CD4-positive, alpha-beta T cell (primary cell): ENCODE measurements around the gene SESN3. TPM values are rescaled to one million over a fixed set of nuclear protein-coding genes. Genes with fewer than 3 reads are reported as not detected.

Source experiments
- ATAC-seq: fragments of 200-7000 bp; cut with Tn5 transposase; one replicate; pipeline ENCODE4 v1.10.0; 2022; ENCODE audit warnings: mild to moderate bottlenecking; ENCODE audit not compliant: poor library complexity
- CTCF ChIA-PET: fragments of 350-600 bp; sonication (Branson Sonifier 250); formaldehyde crosslinking; loops from one replicate; lab custom pipeline; 2021; ENCODE audit warnings: antibody characterized with exemption, inconsistent platforms; lab: Charles Lee
- POLR2A ChIA-PET: fragments of 350-600 bp; sonication (Branson Sonifier 250); formaldehyde crosslinking; loops from one replicate; lab custom pipeline; 2021; ENCODE audit warnings: antibody characterized with exemption, inconsistent platforms; lab: Charles Lee
- DNase-seq, 14 experiments: peaks; one replicate each; pipeline ENCODE4 v3.0.0-alpha.2; 2013 to 2020; ENCODE audit warnings: mixed read lengths in 2 of 14
- H3K27ac ChIP-seq, 2 donors: one replicate each; pipeline versions ENCODE4 v1.5.1 to v1.7.0; 2013; ENCODE audit warnings: low read length in 2 of 2, low read depth in 1 of 2, mild to moderate bottlenecking in 1 of 2
- H3K27me3 ChIP-seq, 2 experiments: 1 replicate in 1 of 2; 2 replicates in 1 of 2; pipeline versions ENCODE4 v1.6.1 to v1.7.0; 2013; ENCODE audit warnings: low read length in 2 of 2, control low read depth in 1 of 2, mild to moderate bottlenecking in 1 of 2, moderate library complexity in 1 of 2; ENCODE audit not compliant: insufficient read depth in 2 of 2, control insufficient read depth in 1 of 2
- H3K36me3 ChIP-seq: one replicate; pipeline ENCODE4 v1.6.1; 2013; ENCODE audit warnings: low read length, control low read depth; ENCODE audit not compliant: insufficient read depth
- H3K4me1 ChIP-seq: one replicate; pipeline ENCODE4 v1.6.1; 2013; ENCODE audit warnings: low read length, control low read depth; ENCODE audit not compliant: insufficient read depth
- H3K4me3 ChIP-seq: one replicate; pipeline ENCODE4 v1.5.1; 2013; ENCODE audit warnings: mild to moderate bottlenecking, low read length, moderate library complexity
- H3K9me3 ChIP-seq, 2 experiments: 1 replicate in 1 of 2; 2 replicates in 1 of 2; pipeline versions ENCODE4 v1.6.1 to v1.7.0; 2013; ENCODE audit warnings: low read length in 2 of 2, mild to moderate bottlenecking in 2 of 2, control low read depth in 1 of 2, moderate library complexity in 1 of 2; ENCODE audit not compliant: control insufficient read depth in 1 of 2, insufficient read depth in 1 of 2
- H3K27ac Mint-ChIP-seq: one replicate; pipeline ENCODE4 v1.8.0; 2020; ENCODE audit warnings: mixed read lengths
- H3K27me3 Mint-ChIP-seq: one replicate; pipeline ENCODE4 v1.8.0; 2021; ENCODE audit warnings: mixed read lengths
- H3K36me3 Mint-ChIP-seq: one replicate; pipeline ENCODE4 v1.8.0; 2021; ENCODE audit warnings: low read depth, mixed read lengths
- H3K4me1 Mint-ChIP-seq: one replicate; pipeline ENCODE4 v1.8.0; 2021; ENCODE audit warnings: low read depth, mixed read lengths
- H3K4me3 Mint-ChIP-seq: one replicate; pipeline ENCODE4 v1.8.0; 2020; ENCODE audit warnings: mild to moderate bottlenecking, mixed read lengths
- H3K9me3 Mint-ChIP-seq: one replicate; pipeline ENCODE4 v1.8.0; 2020; ENCODE audit warnings: mixed read lengths
- intact Hi-C, 2 experiments: fragments of 100-400 bp; cut with DNase I in 1 of 2; cut with micrococcal nuclease in 1 of 2; formaldehyde crosslinking; loops; one replicate each; pipeline versions ENCODE4 v1.15.1 to v1.9.0; 2023 to 2025; cut with DNase I, micrococcal nuclease
- total RNA-seq, 174 experiments: library from RNA in 2 of 174; stranded (reverse) in 2 of 174; gene quantifications; one replicate each; pipeline ENCODE4 v1.2.3 and lab custom pipeline; 2021 to 2026
- TF ChIP-seq, protein P1 (sequence below): fragments of 200-600 bp; IDR thresholded peaks from one replicate; pipeline ENCODE4 v1.8.0; 2022; ENCODE audit warnings: antibody characterized with exemption, mild to moderate bottlenecking

Gene SESN3
- total RNA-seq, 2 experiments from 2014 or later, result 63.9 to 69.1 TPM

- Mint-ChIP-seq H3K36me3 (no peaks in the 10 kb centered on the region), H3K27ac (no peak overlapping the region), H3K9me3 (no peaks in the 10 kb centered on the region), H3K4me3 (no peak overlapping the region), H3K27me3 (no peaks in the 10 kb centered on the region), H3K4me1 (peaks cover 11% of the 10 kb centered on the region)
- intact Hi-C loops, result loop anchor here in 1 of 2 experiments (10.0 kb wide), 2 partner anchors 95 to 135 kb away; no protein-coding TSS in a partner anchor
- no peak for DNase-seq
- no peak for ATAC-seq
- Histone ChIP-seq H3K36me3 (no peaks in the 10 kb centered on the region), H3K4me1 (no peaks in the 10 kb centered on the region), H3K9me3 (no peaks in the 10 kb centered on the region), H3K27ac (no peak overlapping the region), H3K4me3 (no peak overlapping the region), H3K27me3 (no peaks in the 10 kb centered on the region)
- TF ChIP-seq, protein P1, sequence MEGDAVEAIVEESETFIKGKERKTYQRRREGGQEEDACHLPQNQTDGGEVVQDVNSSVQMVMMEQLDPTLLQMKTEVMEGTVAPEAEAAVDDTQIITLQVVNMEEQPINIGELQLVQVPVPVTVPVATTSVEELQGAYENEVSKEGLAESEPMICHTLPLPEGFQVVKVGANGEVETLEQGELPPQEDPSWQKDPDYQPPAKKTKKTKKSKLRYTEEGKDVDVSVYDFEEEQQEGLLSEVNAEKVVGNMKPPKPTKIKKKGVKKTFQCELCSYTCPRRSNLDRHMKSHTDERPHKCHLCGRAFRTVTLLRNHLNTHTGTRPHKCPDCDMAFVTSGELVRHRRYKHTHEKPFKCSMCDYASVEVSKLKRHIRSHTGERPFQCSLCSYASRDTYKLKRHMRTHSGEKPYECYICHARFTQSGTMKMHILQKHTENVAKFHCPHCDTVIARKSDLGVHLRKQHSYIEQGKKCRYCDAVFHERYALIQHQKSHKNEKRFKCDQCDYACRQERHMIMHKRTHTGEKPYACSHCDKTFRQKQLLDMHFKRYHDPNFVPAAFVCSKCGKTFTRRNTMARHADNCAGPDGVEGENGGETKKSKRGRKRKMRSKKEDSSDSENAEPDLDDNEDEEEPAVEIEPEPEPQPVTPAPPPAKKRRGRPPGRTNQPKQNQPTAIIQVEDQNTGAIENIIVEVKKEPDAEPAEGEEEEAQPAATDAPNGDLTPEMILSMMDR, result no peak
- ChIA-PET CTCF (no interaction called here), POLR2A (interaction anchor here (1.2 kb wide), 1 partner anchor 9 kb away, joined by 3 read pairs; the partner anchor contains the start of gene SESN3)
These were observed 9.1 kb upstream of the SESN3 start for GRCh38 chr11:95239871-95240649.

DNA sequence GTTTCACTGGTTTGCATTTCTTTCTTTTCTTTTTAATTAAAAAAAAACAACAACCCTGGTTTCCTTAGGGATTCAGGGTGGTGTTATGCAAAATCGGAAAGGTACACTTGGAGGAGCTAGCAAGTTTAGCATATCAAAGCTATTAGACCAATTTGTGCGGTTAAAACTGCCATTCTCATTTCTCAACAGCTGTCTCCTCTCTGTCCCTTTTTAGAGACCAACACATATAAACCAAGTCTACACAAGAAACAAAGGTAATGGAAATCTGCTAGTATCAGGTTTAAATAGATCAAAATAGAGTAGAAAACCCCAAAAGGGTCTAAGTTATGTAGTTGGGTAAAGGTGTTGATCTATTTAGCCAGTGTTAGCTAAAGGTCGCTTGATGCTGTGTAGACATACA, 1.7 kb upstream of the SESN3 start:
- no peak for ATAC-seq
- Histone ChIP-seq H3K27ac (peak overlapping the region; percentile 69 to 82), H3K4me3 (peak overlapping the region; percentile 82), H3K36me3 (no peaks in the 10 kb centered on the region), H3K9me3 (no peaks in the 10 kb centered on the region), H3K4me1 (peaks cover 16% of the 10 kb centered on the region), H3K27me3 (no peaks in the 10 kb centered on the region)
- TF ChIP-seq, protein P1, result no peak
- Mint-ChIP-seq H3K9me3 (no peaks in the 10 kb centered on the region), H3K4me1 (peaks cover 35% of the 10 kb centered on the region), H3K4me3 (no peak overlapping the region), H3K27ac (no peak overlapping the region), H3K36me3 (peaks cover 8% of the 10 kb centered on the region), H3K27me3 (no peaks in the 10 kb centered on the region)
- ChIA-PET POLR2A (interaction anchor here (0.9 to 5.1 kb wide), 31 partner anchors 9 to 1157 kb away, joined by 3 to 158 read pairs (median 9); partner anchors contain the start of genes CCDC82, CEP57, ENDOD1 and FAM76B), CTCF (interaction anchor here (0.6 to 2.6 kb wide), 11 partner anchors 12 to 556 kb away, joined by 3 to 13 read pairs (median 4); partner anchors contain the start of gene FAM76B)
- peak in 1 of 14 experiments; percentile 14 for DNase-seq
- intact Hi-C loops, result loop anchor here (2.0 to 10.0 kb wide), 8 partner anchors 16 to 1155 kb away; partner anchors contain the start of genes FAM76B (in 2 of the 2) and CCDC82 (in 1 of the 2)

DNA sequence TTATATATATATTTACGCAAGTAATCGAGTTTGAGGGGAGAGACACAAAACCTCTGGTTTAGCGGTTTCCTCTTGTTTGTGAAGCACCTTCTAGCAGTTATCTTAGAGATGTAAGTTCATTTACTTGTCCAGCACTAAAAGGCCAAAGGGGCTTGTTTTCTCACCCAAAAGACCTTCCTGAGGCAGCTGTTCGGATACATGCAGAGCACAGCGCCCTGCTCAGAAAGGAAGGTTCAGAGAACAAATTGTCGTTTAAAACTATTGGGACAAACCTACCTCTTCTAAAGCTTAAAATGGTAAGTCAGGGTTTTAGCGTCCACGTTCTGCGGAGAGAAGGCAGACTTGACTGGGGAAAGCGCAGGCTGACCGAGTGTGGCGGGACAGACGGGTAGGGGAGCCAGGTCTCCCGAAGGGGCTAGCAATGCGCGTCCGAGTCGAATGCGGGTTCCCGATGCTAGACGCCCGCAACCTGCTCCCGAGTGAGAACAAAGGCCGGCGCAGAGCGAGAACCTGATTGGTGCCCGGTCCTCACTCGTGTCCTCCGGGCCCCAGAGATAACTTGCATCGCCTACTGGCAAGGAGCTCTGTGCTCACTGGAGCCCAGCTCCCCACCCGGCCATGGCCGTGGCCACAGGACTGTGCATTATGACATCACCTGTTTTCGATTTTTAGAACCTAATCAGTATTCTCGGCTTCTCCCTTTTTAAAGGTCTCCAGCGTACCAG, 1.0 kb upstream of the SESN3 start:
- ChIA-PET POLR2A (interaction anchor here (0.7 to 5.1 kb wide), 66 partner anchors 9 to 1491 kb away, joined by 3 to 158 read pairs (median 5); partner anchors contain the start of genes C11orf54, CCDC82, CEP57 and CWC15), CTCF (interaction anchor here (0.6 to 2.6 kb wide), 23 partner anchors 10 to 1057 kb away, joined by 3 to 13 read pairs (median 3); partner anchors contain the start of genes FAM76B and SRSF8)
- peaks cover 8% of the 10 kb centered on the region for H3K36me3 Mint-ChIP-seq
- H3K4me1 Mint-ChIP-seq, result peaks cover 41% of the 10 kb centered on the region
- Histone ChIP-seq H3K9me3 (no peaks in the 10 kb centered on the region), H3K4me3 (peak overlapping the region; percentile 82), H3K36me3 (no peaks in the 10 kb centered on the region), H3K27me3 (no peaks in the 10 kb centered on the region), H3K4me1 (peaks cover 16% of the 10 kb centered on the region), H3K27ac (peak overlapping the region; percentile 69 to 82)
- H3K4me3 Mint-ChIP-seq, result no peak overlapping the region
- no peaks in the 10 kb centered on the region for H3K9me3 Mint-ChIP-seq
- peak; percentile 53 to 87 (median 66) for DNase-seq
- peak; percentile 8 for ATAC-seq
- TF ChIP-seq, protein P1, result no peak
- H3K27ac Mint-ChIP-seq, result no peak overlapping the region
- intact Hi-C loops, result loop anchor here (1.0 to 10.0 kb wide), 12 partner anchors 17 to 1155 kb away; partner anchors contain the start of genes FAM76B (in 2 of the 2) and CCDC82 (in 1 of the 2)
- no peaks in the 10 kb centered on the region for H3K27me3 Mint-ChIP-seq
